HG03097 (cell line): ENCODE data around the gene PITPNC1.
"Not testable (repeated sequence)": the region's sequence is repeated elsewhere in the genome, so short reads cannot be mapped to it uniquely, and the experiment has no call there.

ENCODE experiments used
- ATAC-seq: cut with Tn5 transposase; IDR thresholded peaks from one replicate; pipeline ENCODE4 v1.9.1; 2021; ENCODE audit not compliant: unreplicated experiment, low FRiP score

PITPNC1 gene

DNA sequence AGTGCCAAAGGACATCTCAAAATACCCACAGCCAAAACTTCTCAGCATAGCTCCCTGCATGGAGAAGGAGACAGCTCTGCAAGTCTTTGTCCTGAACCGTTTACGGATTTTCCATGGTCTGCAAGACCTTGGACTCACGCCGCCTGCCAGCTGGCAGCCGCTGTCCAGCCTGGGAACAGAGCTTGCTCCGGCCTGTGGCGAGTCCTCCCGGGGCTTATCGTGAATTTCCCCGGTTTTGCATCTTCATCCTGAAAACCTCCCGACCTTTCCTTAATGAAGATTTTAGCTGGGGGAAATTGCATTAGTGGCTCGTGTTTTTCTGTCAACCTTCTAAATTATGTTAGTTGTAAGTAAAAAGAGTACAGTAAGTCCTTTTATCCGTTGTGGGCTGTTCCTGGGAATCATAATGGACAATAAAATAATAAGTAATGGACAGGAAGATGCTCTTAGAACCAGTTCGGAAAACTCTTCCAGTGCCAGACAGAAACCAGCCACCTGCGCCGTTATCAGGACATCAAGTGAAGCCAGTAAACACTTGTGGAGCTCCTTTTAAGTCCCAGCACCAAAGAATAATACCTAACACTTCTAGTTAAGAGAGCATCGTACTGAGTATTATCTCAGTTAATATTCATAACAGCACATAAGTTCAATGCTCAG lies 228.3 kb downstream of the PITPNC1 start:
- ATAC-seq: no peak

DNA sequence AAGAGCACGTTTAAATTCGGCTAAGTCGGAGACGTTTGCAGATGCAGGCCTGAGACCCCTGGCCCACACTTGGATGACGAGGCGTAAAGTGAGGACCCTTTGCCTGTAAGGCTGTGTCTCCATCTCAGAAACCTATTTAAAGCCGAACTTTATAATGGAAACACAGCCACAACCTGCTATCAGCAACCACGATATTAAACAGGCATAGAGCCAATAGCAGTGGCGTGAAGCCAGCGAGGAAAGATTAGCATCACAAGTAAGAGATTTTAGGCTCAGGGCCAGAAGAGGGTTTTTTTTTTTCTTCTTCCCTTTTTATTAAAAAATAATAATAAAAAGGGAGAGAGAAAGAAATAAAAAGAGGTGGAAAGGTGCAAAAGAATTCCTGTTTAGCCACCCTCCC lies 229.4 kb downstream of the PITPNC1 start:
- ATAC-seq: no peak

DNA sequence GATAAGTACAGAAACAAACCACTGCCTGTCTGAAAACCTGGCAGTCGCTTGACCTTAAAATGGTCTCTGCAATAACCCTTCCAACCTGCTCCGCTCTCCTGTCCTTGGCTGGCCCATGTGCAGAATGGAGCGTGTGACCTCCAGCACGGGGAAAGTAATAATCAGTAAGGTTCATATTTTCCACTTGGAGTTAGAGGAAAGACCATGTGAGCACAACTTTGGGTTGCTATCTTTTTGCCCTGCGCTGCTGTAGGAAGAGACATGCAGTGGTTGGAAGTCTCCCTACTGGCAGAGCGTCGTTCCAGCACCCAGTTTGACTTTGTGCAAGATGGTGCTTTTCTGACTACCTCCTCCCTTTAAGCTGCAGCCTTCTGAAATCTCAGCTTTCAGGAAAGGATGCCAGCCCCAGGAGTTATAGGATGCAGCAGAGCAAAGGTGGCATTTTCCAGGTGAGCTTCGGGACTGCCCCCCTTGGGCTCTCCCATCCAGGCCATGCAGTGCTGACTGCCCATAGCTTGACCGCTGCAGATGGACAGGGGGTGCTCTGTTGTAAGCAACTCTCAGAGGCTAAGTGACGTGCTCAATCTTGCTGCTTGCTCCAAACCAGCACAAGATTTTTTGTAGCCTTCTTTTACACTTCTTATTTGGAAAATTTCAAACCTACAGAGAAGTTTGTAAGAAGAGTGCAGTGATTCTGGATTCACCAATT lies 230.0 kb downstream of the PITPNC1 start:
- ATAC-seq: no peak

DNA sequence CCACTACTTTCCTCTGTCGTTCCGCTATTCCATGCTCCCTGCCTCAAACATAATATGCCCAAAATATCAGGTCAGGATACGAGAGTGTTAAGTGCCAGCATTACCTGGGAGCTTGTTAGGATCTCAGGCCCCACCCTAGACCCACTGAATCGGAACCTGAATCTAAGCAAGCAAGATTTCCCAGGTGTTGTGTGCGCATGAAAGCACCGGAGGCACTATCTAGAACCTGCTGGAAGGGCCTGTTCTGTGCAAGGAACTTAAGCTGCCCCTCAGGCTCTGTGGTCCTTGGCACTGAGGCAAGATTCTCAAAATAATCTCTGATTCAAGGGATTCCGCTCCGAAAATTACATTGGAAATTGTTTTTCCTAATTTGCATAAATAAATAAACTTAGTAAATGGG lies 233.0 kb downstream of the PITPNC1 start:
- no peak for ATAC-seq

DNA sequence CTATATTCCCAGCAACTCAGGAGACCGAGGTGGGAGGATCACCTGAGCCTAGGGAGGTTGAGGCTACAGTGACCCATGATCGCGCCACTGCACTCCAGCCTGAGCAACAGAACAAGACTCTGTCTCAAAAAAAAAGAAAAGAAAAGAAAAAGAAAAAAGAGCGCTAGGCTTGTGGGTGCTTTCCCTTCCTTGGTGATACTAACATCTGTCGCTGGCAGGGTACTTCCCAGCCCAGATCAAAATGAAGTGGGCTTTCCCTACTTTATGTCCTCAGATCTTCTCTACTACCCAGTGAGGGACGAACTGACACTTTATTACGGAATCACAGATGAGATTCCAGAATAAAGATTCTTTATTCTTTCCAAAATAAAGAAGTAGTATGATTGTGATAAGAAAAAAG lies 236.9 kb downstream of the PITPNC1 start:
- ATAC-seq: no peak

DNA sequence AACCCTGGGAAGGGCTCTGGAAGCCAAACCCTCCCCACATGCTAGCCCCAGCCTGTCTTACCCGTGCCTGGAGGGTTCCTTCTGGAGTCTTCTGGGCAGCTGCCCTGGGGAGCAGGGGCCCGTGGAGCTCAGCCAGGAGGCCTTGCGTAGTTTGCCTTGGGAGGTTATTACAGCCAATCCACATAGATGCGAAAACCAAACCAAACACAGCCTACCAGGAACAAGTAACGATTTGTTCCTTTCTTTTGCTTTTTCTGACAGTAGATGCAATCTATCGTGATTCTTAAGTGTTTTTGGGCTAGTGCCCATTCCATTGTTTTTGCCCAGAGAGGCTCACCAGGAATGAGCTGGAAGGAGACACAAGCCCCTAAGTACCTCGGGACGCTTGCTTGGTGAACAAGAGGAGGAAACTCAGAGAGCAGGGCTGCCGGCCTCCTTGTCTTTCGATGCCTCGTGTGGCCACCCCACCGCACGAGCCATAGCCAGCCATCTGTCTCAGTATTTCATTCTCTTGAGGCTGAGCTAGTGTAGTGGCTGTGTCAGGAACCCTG lies 238.0 kb downstream of the PITPNC1 start:
- ATAC-seq: no peak

DNA sequence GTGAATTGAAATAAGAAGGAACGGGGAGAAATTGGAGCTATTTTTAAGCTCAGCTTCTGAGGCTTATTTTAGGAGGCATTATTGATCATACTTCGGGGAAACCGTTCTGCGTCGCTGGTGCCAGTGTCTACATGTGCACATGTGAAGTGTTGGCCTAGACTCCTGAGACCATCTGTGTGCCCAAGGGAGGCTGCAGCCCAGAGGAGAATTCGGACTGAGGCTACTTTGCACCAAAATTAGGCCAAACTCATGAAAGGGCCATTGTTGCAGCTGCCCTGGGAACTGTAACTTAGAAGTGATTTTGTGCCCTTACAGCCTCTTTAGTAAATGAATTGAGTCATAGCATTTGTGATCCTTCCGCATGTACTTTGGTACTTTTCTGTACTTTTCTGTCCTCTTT lies 238.7 kb downstream of the PITPNC1 start:
- no peak for ATAC-seq

DNA sequence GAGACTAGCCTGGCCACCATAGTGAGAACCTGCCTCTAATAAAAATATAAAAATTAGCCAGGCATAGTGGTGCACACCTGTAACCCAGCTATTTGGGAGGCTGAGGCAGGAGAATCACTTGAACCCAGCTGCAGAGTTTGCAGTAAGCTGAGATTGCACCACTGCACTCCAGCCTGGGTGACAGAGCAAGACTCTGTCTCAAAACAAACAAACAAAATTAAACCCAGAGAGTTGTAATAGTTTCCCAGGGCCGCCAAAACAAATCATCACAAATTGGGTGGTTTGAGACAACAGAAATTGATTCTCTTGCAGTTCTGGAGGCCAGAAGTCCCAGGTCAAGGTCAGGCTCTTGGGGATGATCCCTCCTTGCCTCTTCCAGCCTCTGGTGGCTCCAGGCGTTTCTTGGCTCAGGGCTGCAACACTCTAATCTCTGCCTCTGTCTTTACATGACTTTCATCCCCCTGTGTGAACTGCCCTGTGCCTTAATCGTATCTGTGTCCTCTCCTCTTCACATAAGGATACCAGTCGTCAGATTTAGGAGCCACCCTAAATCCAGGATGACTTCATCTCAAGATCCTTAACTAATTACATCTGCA lies 240.3 kb downstream of the PITPNC1 start:
- no peak for ATAC-seq

DNA sequence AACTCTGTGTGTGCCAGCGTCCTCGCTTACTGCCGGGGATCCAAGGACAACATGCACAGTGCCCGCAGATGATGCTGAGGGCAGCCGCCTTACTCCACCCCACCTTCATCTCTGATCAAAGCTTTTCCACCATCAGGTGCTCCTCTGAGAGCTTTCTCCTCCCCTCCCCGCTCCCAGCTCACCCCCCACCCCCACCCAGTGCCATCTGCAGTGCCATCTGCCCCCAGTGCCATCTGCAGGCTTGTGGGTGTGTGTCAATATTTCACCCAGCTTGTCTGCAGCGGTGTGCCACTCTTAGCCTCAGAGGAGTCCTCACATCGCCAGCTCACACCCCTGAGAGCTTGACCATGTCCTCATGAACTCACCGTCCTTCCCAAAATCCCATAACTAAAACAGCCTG lies 242.5 kb downstream of the PITPNC1 start:
- ATAC-seq: no peak

DNA sequence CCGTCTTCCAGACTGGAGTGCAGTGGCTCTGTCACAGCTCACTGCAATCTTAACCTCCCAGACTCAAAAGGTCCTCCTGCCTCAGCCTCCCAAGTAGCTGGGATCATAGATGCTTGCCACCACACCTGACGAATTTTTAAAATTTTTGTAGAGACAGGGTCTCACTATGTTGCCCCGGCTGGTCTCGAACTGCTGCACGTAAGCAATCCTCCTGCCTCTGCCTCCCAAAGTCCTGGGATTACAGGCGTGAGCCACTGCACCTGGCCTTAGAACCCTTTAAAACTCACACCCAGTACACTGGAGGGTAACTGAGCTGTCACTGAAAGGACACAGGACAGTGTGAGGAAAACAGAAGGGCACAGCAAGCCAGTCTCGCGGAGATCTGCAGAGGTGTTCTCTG lies 243.0 kb downstream of the PITPNC1 start:
- ATAC-seq: no peak

DNA sequence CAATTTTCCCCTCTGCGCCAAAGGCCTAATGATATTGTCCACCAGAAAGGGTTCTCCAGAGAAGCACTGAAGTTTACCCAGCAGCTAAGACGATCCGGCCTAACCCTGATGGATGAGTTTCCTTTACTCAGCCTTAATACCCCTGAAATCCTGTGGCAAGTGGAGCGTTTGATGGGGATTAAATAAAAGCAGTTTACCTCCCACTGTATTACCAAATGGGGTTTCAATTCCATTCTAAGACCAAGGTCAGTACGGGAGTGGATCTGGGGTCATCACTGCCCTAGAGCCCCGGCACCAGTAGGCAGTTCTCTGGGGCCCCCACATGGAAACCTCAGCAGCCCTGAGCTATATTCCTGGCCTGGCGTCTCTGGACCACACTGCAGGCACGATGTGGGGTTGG lies 243.6 kb downstream of the PITPNC1 start:
- ATAC-seq: no peak

DNA sequence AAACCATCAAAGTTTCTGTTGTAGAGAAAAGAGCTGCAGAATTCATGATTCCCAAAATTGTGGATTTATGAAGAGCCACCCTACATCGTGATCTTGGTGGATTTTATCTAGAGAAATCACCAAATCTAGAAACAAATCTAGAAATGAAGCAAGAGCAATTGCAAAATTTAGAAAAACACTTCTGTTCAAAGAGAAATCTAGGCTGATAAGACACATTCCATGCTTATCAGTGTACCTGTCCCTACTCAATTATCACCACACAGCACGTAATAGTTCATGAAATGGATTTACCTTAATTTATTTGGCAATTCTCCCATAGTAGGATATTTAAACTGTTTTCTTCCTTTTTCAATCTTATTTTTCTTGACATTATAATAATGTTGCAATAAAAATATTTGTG lies 246.7 kb downstream of the PITPNC1 start:
- no peak for ATAC-seq

DNA sequence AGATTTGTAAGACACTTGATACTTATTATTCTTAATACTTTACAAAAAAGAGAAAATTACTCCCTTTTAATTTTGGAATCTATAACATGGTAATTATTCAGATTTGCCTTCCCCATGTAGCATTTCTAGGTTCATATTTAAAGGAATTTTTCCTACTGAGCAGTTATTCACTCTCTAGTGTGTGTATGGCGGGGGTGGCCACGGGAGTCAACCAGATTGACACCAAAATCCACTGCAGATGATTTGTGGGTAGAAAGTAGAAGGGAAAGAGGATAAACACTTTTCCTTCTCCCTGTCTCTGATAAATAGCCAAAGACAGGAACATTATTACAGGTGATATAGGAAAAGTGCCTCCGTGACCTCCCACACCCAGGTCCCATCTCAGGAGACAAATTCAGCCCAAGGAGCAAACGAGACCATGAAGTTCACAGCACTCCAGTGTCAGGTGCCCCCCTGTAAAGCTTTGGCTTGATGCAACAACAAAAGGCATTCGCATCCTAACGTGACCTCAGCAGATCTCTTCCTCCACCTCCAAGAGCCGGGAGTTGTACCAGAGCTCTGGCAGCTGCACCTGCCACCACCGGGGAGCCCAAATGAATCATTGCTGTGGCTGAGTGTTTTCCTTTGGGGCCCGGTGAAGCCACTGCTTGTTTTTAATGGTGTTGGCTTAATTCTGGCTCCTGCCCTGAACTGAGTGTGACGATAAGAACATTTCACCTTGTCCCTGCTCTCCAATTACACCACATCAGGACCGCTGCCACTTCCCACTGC lies 248.0 kb downstream of the PITPNC1 start:
- no peak for ATAC-seq

DNA sequence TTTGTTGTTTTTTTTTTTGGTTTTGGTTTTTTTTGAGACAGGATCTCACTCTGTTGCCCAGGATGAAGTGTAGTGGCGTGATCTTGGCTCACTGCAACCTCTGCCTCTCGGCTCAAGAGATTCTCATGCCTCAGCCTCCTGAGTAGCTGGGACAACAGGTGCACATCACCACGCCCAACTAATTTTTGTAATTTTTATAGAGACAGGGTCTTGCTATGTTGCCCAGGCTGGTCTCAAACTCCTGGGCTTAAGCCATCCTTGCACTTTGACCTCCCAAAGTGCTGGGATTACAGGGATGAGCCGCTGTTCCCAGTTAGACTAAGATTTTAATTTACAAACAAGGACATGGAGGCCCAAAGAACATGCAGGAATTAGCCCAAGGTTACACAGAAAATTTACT lies 248.9 kb downstream of the PITPNC1 start:
- no peak for ATAC-seq

DNA sequence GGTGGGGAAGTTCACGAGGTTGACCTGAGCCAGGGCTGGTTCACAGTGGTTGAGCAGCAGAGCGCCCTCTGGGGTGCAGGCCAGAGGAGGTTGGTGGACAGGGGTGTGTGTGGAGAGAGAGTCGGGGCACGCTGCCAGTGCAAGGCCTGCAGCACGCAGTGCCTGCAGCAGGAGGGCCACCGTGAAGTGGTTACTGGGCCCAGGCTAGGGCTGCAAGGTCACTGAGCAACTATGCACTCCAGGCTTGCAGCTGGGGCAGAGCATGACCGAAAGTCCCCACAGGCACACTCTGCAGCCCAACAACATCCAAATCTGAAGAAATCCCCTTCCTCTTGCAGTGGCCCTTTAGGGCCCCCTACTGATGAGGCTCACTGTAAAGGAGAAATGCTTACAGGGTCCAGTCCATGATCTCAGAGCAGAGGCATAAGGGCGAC lies 251.5 kb downstream of the PITPNC1 start:
- ATAC-seq: no peak

DNA sequence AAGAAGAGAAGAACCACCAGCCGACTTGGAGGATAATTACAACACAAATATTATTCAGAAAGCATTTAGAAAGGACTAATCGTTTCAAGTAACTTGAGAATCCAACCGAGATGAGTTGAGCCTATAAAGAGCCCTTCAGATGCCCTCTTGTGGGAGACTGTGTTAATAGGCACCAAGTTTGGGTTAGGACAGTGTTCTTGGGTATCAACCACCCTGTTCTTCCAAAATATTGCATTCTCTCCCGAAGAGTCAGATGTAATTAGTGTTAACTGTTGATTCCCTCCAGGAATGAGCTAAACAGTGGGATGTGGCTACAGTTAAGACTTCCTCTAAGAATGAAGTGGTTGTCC lies 252.9 kb downstream of the PITPNC1 start:
- no peak for ATAC-seq

DNA sequence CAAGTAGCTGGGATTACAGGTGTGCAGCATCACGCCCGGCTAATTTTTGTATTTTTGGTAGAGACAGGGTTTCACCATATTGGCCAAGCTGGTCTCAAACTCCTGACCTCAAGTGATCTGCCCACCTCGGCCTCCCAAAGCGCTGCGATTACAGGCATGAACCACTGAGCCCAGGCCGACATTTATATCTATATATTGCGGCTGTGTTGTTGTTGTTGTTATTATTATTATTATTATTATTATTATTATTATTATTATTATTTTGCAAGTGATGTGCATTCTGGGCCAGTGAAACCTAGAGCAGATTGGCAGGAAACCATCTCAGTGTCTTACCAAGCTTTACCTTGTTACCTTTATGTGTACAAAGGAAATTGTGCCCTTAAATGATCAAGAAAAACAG lies 253.8 kb downstream of the PITPNC1 start:
- not testable (repeated sequence) for ATAC-seq

DNA sequence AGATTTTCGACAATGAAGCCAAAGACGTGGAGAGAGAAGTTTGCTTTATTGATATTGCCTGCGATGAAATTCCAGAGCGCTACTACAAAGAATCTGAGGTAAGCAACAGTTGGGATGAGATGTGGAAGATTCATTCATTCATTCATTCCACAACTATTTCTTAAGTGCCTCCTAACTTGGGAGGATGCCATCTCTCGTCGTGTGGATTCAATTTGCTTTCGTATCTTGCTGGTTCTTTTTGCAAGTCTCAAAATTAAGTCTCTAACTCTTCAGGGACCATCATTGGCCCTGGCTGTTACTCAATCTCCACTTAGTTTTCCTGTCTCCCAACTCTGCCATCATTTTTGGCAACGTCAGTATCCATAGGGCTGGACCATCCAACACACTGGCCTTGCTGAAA lies 255.1 kb downstream of the PITPNC1 start:
- ATAC-seq: no peak

DNA sequence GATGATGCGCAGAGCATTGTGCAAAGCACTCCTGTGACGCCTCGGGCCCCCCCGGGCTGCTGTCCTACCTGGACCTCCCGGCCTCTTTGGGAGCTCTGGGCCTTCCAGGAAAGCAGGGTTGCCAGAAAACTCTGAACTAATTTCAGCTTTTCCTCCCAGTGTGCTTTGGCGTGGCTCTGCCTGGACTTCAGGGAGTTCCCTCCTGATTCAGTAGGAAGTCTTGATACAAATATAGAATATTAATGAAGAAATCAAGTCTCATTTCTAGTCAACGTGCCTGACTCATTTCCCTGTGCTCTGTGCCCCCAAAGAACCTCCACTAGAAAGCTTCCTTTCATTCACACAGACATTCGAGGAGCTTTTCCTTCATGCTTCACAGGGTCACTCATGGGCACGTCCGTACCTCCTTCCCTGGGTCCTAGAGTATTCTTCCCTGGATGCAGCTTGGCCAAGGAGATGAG lies 256.7 kb downstream of the PITPNC1 start:
- no peak for ATAC-seq

DNA sequence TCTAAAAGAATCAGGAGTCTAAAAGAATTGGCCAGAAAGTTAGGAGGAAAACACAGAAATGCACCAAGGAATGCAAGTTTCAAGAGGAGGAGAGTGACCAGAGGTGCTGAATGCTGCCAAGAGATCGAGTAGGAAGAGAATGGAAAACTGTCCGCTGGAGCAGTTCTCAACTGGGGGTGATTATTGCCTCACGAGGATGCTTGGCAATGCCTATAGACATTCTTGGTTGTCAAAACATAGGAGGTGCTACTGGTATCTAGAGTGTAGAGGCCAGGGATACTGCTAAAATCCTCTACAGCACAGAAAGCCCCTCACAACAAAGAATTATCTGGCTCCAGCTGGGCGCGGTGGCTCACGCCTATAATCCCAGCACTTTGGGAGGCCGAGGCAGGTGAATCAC lies 258.6 kb downstream of the PITPNC1 start:
- no peak for ATAC-seq

DNA sequence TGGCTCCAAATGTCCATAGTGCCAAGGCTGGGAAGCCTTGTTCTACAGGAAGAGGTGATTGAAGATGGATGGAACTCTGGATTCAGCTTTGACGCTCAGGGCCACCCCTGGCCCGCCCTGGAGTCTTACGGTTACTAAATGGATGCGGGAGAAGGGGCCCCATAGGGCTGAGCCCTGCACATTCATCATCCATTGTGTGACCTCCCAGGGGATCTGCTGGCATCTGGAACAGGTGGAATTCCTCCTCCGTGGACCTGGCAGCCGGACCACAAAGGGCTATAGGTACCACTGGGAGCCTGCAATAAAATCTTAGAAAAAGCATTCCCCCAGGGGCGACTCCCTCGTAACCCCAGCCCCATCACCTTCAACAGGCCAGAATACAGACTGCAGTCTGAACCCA lies 259.2 kb downstream of the PITPNC1 start:
- ATAC-seq: no peak
